ENCODE results near the gene PIEZO1.

The PIEZO1 gene

DNA sequence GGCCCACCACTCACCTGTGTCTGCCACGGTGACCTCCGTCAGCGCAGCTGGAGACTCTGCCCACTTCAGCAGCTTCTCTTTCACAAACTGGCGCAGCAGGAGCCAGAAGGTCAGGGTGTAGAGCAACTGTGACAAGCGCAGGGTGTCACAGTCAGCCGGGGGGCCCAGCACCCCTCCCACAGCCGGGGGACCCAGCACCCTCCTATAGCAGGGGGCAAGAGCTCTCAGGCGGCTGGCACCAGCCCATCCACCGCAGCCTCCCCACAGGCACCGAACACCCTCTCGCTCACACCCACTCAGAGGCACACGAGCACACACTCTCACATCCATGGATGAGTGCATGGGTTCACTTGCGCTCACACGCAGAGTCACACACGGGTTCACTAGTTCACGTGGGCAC, 49.9 kb downstream of the PIEZO1 start:
- no peak for DNase-seq
- ATAC-seq: no peak
- Mint-ChIP-seq H3K4me1 (peaks cover 17% of the 10 kb centered on the region), H3K4me3 (no peak overlapping the region), H3K27ac (peak overlapping the region in 1 of 2 donors; percentile 54), H3K27me3 (no peaks in the 10 kb centered on the region), H3K9me3 (no peaks in the 10 kb centered on the region)

DNA sequence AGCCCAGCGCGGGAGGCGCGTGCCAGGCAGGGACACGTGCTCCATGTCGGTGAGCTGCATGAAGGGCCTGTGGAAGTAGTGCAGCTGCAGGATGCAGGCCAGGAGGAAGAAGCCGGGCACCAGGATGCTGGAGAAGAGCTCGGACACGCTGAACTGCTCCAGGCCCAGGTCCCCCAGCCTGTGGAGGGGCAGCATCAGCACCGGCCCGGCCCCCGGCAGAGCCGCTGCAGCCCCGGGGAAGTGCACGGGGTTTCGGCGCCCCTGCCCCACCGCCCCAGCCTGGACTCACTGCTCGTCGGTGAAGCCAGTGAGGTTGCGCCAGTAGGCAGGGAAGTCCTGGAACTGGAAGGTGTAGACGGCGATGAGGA, 50.7 kb downstream of the PIEZO1 start:
- no peak overlapping the region for H3K27ac Mint-ChIP-seq
- ATAC-seq: no peak
- no peaks in the 10 kb centered on the region for H3K27me3 Mint-ChIP-seq
- no peak overlapping the region for H3K4me3 Mint-ChIP-seq
- DNase-seq: no peak
- peaks cover 17% of the 10 kb centered on the region for H3K4me1 Mint-ChIP-seq
- no peaks in the 10 kb centered on the region for H3K9me3 Mint-ChIP-seq

DNA sequence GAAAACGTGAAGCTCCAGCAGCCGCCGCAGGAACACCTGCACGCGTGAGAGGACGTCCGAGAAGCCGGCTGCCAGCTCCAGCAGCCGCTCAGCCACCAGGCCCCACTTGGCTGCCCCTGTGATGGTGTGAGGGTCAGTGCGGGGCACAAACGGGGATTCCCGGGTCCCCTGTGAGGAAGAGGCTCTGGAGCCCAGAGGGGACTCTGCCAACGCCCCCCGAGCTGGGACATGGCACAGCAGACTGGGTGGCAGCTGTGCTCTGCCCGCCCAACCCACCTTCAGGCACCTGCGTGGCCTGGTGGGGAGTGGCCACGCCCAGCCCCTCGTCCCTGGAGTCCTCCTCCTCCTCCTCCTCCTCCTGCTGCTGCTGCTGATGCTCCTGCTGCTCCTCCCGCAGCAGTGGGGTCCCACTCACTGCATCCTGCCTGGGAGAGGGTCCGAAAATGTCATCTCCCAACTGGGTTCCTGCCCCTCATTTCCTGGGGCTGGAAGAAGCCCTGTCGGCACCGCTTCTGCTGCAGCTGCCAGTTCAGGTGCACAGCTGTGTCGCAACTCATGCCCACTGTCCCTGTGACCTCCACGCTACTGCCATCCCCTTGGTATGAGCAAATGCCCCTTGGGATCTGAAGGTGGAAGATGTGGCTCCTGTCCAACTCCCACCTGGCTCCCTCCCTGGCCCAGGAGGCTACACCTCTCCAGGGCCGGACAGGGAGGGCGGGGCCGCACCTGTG, 51.2 kb downstream of the PIEZO1 start:
- Mint-ChIP-seq H3K27me3 (no peaks in the 10 kb centered on the region), H3K4me1 (peaks cover 17% of the 10 kb centered on the region), H3K27ac (no peak overlapping the region), H3K4me3 (no peak overlapping the region), H3K9me3 (no peaks in the 10 kb centered on the region)
- DNase-seq (no peak), ATAC-seq (no peak)

DNA sequence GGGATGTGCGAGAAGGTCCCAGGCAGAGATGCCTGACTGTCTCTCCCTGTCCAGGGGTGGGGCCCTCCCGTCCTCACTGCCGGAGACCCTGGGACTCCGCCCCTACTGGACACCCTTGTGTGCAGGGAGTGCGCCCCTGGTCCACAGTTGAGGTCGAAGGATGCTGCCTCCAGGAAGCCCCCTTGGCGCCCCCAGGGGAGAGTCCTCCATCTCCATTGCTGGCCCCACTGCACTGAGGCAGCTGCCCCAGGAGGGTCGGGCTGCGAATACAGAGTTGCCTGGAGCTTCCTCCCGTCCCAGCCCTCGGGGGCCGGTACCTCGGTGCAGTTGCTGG, 52.1 kb downstream of the PIEZO1 start:
- Mint-ChIP-seq H3K4me3 (no peak overlapping the region), H3K9me3 (no peaks in the 10 kb centered on the region), H3K4me1 (peaks cover 14% of the 10 kb centered on the region), H3K27me3 (no peaks in the 10 kb centered on the region), H3K27ac (peak overlapping the region in 1 of 2 donors; percentile 42)
- ATAC-seq (no peak), DNase-seq (no peak)

DNA sequence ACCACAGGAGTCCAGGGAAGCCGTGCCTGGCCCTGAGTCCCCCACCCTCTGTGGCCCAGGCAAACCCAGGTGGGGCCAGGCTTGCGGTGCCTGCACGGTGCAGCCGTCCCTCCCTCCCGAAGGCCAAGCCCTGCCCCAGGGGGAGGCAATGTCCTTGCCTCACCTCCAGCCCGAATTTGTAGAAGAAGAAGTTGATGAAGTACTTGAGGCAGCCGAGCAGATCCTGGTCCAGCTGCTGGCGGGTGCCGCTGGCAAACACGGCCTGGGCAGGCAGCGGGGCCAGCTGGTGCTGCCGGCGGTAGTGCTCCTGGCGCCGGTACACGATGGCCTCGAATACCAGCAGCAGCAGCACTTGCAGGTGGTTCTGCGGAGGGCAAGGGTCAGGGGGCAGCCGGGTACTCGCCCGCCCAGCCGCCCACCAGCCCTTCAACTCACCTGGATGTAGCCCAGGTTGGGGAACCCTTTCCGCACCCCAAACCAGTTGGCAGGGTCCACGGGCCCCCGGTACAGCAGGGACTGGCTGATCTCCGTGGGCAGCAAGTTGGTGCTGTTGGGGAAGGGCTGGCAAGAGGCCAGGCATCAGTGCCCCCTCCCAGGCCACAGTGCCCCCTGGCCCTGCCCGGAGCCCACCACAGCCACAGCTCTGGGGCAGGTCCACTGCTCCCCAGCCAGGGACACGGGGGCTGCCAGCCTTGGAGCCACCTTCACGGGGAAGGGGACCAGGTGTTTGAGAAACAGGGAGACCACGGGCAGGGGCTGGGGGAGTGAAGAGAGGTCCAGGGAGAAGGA, 52.7 kb downstream of the PIEZO1 start:
- Mint-ChIP-seq H3K27ac (peak overlapping the region in 1 of 2 donors; percentile 42), H3K9me3 (no peaks in the 10 kb centered on the region), H3K4me1 (peaks cover 8% of the 10 kb centered on the region), H3K4me3 (no peak overlapping the region), H3K27me3 (no peaks in the 10 kb centered on the region)
- peak; percentile 16 for ATAC-seq
- DNase-seq: no peak

DNA sequence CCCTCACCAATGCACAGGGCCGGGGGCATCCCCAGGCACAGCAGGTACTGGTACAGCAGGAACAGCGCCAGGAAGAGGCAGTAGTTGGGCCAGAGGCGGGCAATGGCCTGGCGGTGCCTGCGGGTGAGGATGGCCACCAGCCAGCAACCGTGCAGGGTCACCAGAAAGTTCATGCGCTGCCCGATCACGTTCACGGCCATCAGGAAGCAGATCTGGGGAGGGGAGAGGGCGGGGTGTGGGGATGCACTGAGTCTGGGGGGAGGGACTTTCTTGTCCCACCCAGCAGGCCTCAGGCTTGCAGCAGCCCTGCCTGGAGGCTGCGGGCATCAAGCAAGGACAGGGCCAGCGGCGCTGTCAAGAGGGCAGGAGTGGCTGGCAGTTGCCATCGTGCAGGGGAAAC, 53.3 kb downstream of the PIEZO1 start:
- no peaks in the 10 kb centered on the region for H3K9me3 Mint-ChIP-seq
- H3K27me3 Mint-ChIP-seq: no peaks in the 10 kb centered on the region
- peaks cover 8% of the 10 kb centered on the region for H3K4me1 Mint-ChIP-seq
- H3K4me3 Mint-ChIP-seq: no peak overlapping the region
- no peak for DNase-seq
- peak; percentile 39 for ATAC-seq
- H3K27ac Mint-ChIP-seq: no peak overlapping the region

DNA sequence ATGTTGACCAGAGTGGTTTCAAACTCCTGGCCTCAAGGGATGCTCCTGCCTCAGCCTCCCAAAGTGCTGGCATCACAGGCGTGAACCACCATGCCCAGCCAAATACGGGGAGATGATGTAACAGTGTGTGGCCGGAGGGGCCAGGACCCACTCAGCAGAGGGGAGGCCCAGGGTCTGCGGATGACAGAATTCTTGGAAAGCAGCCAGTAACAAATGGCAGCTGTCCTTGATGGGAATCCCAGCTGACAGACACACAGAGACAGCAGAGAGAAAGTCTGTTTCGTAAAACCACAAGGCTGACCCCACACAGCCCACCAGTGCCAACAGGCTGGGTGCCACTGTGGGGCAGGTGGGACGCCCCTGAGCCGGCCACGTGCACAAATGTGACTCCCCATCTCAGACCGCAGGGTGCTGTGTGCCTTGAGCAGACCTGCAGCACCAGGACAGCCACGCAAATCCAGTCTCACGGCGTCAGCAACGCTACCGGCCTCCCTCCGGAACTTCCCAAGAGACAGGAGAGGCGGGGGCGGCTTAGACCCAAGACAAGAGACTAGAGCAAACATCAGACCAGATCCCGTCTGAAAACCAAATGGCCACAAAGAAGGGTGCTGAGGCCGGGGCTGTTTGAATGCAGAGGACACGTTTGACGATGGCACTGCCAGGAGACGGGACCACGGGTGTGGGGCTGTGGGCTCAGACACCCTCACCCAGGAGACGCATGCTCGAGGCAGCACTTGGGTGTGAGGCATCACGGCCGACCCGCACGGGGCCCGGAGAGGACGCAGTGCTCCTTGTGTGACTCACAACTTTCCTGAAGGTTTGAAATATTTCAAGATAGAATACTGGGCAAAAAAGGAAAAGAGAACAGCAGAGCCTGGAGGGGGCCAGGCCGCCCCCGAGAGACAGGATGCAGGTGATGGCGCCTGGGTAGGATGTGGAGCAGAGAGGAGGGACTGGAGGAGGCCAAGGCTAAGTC, 54.1 kb downstream of the PIEZO1 start:
- no peaks in the 10 kb centered on the region for H3K27me3 Mint-ChIP-seq
- H3K4me3 Mint-ChIP-seq: no peak overlapping the region
- DNase-seq (no peak), ATAC-seq (no peak)
- H3K27ac Mint-ChIP-seq: peak overlapping the region; percentile 81 to 89
- H3K9me3 Mint-ChIP-seq: no peaks in the 10 kb centered on the region
- peaks cover 8% of the 10 kb centered on the region for H3K4me1 Mint-ChIP-seq

DNA sequence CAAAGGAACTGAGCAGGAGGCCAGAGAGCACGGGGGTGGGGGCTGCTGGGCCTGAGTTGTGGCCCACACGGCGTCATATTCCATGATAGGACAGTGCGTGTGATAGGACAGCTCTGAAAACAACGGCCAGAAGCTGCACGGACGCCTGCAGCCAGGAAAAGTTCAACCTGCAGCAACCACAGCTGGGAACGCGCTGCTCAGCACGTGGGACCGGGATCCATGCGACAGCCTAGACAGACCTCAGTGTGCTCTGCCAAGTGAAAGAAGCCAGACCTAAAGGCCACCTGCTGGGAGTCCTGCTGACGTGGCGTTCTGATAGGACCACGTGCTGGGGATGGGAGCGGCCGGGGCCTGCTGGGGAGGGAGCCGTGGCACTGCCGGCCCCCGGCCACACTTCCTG, 57.1 kb downstream of the PIEZO1 start:
- H3K27ac Mint-ChIP-seq: no peak overlapping the region
- ATAC-seq: no peak
- no peak overlapping the region for H3K4me3 Mint-ChIP-seq

DNA sequence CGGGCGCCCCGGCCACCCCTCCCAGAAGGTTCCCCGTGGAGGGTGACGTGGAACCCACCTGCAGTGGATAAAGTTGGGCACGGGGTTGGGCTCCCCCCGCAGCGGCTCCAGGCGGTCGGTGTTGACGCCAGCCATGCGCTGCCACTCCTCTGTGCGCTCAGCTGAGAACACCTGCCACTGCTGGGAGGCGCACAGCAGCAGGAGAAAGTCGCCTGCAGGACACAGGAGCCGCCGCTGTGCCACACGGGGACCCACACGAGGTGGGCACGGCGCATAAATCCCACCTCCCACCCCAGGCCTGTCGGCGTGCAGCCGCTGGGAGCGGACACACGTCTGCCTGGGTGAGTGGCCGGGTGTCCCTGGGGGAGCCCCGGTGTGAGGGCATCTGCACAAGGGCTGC, 58.0 kb downstream of the PIEZO1 start:
- peaks cover 8% of the 10 kb centered on the region for H3K4me1 Mint-ChIP-seq
- DNase-seq (no peak), ATAC-seq (no peak)
- no peaks in the 10 kb centered on the region for H3K27me3 Mint-ChIP-seq
- no peaks in the 10 kb centered on the region for H3K9me3 Mint-ChIP-seq
- no peak overlapping the region for H3K4me3 Mint-ChIP-seq
- H3K27ac Mint-ChIP-seq: no peak overlapping the region

More for the DNA sequence above, 57.1 kb downstream of the PIEZO1 start:
- DNase-seq: no peak
- Mint-ChIP-seq H3K4me1 (peaks cover 8% of the 10 kb centered on the region), H3K27me3 (no peaks in the 10 kb centered on the region), H3K9me3 (no peaks in the 10 kb centered on the region)

DNA sequence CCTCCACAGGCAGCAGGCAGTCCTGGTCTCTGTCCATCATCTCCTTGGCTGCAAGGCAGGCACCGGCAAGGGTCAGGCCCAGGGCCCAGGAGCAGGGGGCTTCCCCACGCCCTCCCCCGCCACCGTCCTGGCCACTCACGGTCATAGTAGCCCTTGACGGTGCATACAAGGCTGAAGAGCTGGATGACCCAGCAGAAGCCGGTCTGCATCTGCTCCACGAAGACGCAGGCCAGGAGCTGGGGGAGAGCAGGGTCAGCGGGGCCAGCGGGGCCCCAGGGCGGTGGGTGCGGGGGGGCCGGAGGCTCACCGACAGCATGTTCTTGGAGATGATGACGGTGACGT, 58.6 kb downstream of the PIEZO1 start:
- DNase-seq (no peak), ATAC-seq (no peak)
- no peaks in the 10 kb centered on the region for H3K27me3 Mint-ChIP-seq
- H3K4me1 Mint-ChIP-seq: peaks cover 5% of the 10 kb centered on the region
- H3K4me3 Mint-ChIP-seq: no peak overlapping the region
- H3K27ac Mint-ChIP-seq: no peak overlapping the region
- H3K9me3 Mint-ChIP-seq: no peaks in the 10 kb centered on the region

DNA sequence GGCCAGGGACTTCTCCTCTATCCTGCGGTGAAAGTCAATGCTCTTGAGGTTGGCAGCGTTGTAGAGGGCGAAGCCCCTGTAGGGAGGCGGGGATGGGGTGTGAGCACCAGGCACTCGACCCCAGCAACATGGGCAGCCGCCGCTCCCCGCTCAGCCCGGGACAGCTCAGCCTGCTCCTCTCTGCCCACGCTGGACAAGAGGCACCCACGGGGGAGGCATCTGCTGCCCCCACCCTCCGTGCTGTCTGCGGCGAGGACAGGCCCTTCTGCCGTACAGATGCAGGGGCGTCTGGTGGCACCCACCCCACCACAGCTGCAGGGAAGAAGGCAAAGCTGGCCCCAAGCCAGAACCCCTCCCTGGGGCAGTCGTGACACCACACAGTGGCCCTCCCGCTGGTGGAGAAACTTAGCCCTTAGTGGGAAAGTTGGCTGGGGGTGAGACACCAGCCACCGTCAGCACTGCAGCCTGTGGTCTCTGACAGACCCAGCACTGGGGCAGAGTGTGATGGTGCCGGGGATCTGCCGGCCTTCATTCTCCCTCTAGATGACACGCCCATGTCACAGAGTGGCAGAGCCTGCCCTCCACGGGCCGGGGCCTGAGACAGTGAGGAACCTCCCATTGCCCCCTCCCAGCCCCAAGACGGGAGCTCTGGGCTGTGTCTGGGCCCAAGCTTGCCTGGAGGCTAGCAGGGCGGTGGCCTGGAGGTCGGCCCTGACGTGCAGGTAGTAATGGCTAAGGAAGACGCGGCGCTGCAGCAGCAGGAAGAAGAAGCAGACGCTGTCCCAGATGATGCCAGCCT, 59.2 kb downstream of the PIEZO1 start:
- no peak for ATAC-seq
- Mint-ChIP-seq H3K4me1 (no peaks in the 10 kb centered on the region), H3K4me3 (no peak overlapping the region), H3K9me3 (no peaks in the 10 kb centered on the region), H3K27me3 (no peaks in the 10 kb centered on the region), H3K27ac (no peak overlapping the region)
- no peak for DNase-seq

DNA sequence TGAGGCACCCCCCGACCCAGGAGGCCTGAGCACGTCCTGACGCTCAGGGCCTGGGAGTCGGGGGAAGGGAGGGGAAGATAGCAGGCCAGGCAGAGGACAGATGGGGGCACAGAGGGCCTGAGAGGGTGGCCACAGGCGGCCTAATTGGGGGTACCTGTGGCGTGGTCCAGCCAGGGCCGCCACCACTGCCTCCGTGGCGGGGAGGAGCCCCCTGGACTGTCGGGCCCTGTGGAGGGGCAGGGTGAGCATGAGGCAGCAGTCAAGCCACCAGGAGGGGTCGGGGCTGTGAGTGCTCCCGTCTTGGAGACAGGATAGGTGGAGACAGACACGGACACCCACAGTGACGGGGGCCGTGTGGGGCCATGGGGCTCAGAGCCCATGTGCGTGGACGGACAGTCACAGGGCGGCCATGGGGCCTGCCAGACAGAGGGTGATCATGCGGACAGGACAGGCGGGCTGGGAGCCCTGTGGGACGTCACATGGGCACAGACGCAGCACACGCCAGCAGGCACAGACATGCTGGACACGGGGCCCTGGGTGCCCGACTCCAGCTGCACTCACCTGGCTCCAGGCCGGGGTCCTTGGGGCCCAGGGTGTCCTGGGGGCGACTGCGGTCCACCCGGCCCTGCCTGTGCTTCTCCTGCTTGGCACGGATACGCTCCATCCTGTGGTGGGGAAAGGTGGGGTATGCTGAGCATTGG, 60.0 kb downstream of the PIEZO1 start:
- no peak overlapping the region for H3K4me3 Mint-ChIP-seq
- ATAC-seq (peak; percentile 22), DNase-seq (no peak)
- no peaks in the 10 kb centered on the region for H3K9me3 Mint-ChIP-seq
- no peaks in the 10 kb centered on the region for H3K4me1 Mint-ChIP-seq
- no peaks in the 10 kb centered on the region for H3K27me3 Mint-ChIP-seq
- H3K27ac Mint-ChIP-seq: no peak overlapping the region

DNA sequence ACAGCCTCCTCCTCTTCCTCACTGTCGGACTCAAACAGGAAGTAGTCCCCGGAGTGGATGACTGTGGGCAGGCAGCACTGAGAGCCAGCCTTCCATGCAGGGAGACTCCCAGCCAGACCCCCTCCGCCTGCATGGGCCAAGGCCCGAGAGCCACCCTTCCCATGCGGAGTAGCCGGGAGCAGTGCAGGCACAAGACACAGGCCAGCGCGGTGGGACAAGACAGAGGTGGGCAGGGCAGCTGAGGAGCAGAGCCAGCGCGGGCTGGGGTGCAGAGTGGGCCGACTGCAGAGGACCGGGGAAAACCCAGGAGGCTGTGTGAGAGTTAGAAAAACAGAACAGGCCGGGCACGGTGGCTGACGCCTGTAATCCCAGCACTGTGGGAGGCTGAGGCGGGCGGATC, 61.1 kb downstream of the PIEZO1 start:
- no peak overlapping the region for H3K4me3 Mint-ChIP-seq
- H3K27ac Mint-ChIP-seq: peak overlapping the region in 1 of 2 donors; percentile 46
- DNase-seq: no peak
- no peak for ATAC-seq
- no peaks in the 10 kb centered on the region for H3K9me3 Mint-ChIP-seq
- no peaks in the 10 kb centered on the region for H3K27me3 Mint-ChIP-seq
- no peaks in the 10 kb centered on the region for H3K4me1 Mint-ChIP-seq

DNA sequence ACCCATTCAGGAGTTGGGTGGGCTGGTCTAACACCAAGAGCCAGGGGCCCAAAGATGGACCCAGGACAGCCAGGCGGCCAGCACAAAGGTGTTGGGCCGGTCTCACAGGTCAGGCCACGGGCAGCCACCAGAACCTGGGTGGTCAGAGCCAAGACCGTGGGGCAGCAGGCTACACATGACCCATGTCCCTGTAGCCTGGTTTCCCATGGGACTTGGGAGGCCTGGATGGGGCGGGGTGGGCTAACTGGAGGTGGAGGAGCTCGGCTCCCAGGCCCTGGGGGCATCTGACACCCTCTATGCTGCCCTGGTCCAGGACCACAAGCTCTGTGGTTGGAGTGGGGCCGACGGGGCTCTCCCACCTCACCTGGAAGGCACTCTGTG, 61.5 kb downstream of the PIEZO1 start:
- DNase-seq (no peak), ATAC-seq (no peak)
- Mint-ChIP-seq H3K27ac (no peak overlapping the region), H3K4me3 (no peak overlapping the region), H3K27me3 (no peaks in the 10 kb centered on the region), H3K9me3 (no peaks in the 10 kb centered on the region), H3K4me1 (no peaks in the 10 kb centered on the region)
